ENCODE results near the gene ZNF827. TPM values are rescaled to one million over a fixed set of nuclear protein-coding genes. Genes with fewer than 3 reads are reported as not detected.

Gene ZNF827
- total RNA-seq, 1 donor = 16.3 TPM

- Histone ChIP-seq H3K36me3 (ENCODE audit: insufficient read depth, low read length) (peaks cover 8% of the 10 kb centered on the region), H2AFZ (ENCODE audit: low read length) (no peak overlapping the region), H3K27me3 (ENCODE audit: insufficient read depth, low read length) (no peaks in the 10 kb centered on the region), H4K20me1 (ENCODE audit: insufficient read depth, low read length) (peaks cover 21% of the 10 kb centered on the region), H3K79me2 (ENCODE audit: insufficient read depth, low read length) (peaks cover 37% of the 10 kb centered on the region), H3K27ac (ENCODE audit: low read depth, low read length) (no peak overlapping the region), H3K4me3 (ENCODE audit: insufficient read depth, low read length) (no peak overlapping the region), H3K4me1 (ENCODE audit: insufficient read depth, low read length) (no peaks in the 10 kb centered on the region), H3K9me3 (ENCODE audit: low read depth, low read length) (no peaks in the 10 kb centered on the region), H3K4me2 (ENCODE audit: insufficient read depth, low read length) (no peak overlapping the region)
- DNase-seq (ENCODE audit: insufficient read length, low spot score, missing footprints) = peak; percentile 65
- TF ChIP-seq CTCF (IDR thresholded peaks at IDR 0.05; ENCODE audit: extremely low read depth, low read depth, low read length) = no peak
Observed at GRCh38 chr4:145904413-145905177, 34.0 kb downstream of the ZNF827 start.

GRCh38 chr4:145902522-145902921 lies 36.1 kb downstream of the ZNF827 start:
- peaks cover 15% of the 10 kb centered on the region for H4K20me1 ChIP-seq (ENCODE audit: insufficient read depth, low read length)
- no peaks in the 10 kb centered on the region for H3K4me1 ChIP-seq (ENCODE audit: insufficient read depth, low read length)
- TF ChIP-seq CTCF (IDR thresholded peaks at IDR 0.05; ENCODE audit: extremely low read depth, low read depth, low read length) = no peak
- no peak overlapping the region for H3K4me3 ChIP-seq (ENCODE audit: insufficient read depth, low read length)
- H3K4me2 ChIP-seq (ENCODE audit: insufficient read depth, low read length) = no peak overlapping the region
- H3K36me3 ChIP-seq (ENCODE audit: insufficient read depth, low read length) = peaks cover 8% of the 10 kb centered on the region
- H3K79me2 ChIP-seq (ENCODE audit: insufficient read depth, low read length) = peaks cover 28% of the 10 kb centered on the region
- H2AFZ ChIP-seq (ENCODE audit: low read length) = no peak overlapping the region
- H3K9me3 ChIP-seq (ENCODE audit: low read depth, low read length) = no peaks in the 10 kb centered on the region
- H3K27ac ChIP-seq (ENCODE audit: low read depth, low read length) = no peak overlapping the region
- DNase-seq (ENCODE audit: insufficient read length, low spot score, missing footprints) = peak; percentile 36
- H3K27me3 ChIP-seq (ENCODE audit: insufficient read depth, low read length) = no peaks in the 10 kb centered on the region

- no peaks in the 10 kb centered on the region for H3K9me3 ChIP-seq (ENCODE audit: low read depth, low read length)
- H4K20me1 ChIP-seq (ENCODE audit: insufficient read depth, low read length) = peaks cover 19% of the 10 kb centered on the region
- no peaks in the 10 kb centered on the region for H3K27me3 ChIP-seq (ENCODE audit: insufficient read depth, low read length)
- no peak for DNase-seq (ENCODE audit: insufficient read length, low spot score, missing footprints)
- no peak overlapping the region for H3K4me2 ChIP-seq (ENCODE audit: insufficient read depth, low read length)
- no peak overlapping the region for H3K27ac ChIP-seq (ENCODE audit: low read depth, low read length)
- TF ChIP-seq CTCF (IDR thresholded peaks at IDR 0.05; ENCODE audit: extremely low read depth, low read depth, low read length) = no peak
- H3K4me3 ChIP-seq (ENCODE audit: insufficient read depth, low read length) = no peak overlapping the region
- H3K79me2 ChIP-seq (ENCODE audit: insufficient read depth, low read length) = peaks cover 27% of the 10 kb centered on the region
- no peak overlapping the region for H2AFZ ChIP-seq (ENCODE audit: low read length)
- H3K36me3 ChIP-seq (ENCODE audit: insufficient read depth, low read length) = peaks cover 8% of the 10 kb centered on the region
- no peaks in the 10 kb centered on the region for H3K4me1 ChIP-seq (ENCODE audit: insufficient read depth, low read length)
Observed at GRCh38 chr4:145899886-145900460, 38.6 kb downstream of the ZNF827 start.

DNA sequence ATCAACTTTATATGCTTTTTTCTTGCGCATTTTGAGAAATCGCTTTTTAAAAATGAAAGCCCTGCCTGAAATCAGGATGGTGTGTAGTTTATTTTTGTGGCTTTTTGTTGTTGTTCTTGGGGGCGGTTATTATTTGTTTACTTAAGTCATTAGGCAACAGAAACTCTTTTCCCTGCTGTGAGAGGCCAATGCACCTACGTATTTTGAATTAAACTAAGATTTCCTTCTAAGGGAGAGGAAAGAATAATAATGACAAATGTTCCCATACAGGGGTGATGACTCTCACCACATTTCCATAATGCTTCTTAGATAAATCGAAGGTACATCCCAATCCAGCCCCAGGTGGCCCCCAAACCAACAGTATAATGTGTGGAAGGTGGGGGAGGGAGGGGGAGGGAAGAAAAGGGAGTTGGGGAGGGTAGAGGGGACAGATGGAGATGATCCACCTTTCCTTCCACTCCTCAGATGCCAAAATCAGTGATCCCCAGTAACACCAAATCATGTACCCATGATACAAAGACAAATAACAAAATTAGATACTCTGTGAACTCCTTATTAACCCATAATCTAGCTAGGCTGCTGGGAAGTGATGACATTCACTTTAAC lies 39.6 kb downstream of the ZNF827 start:
- Histone ChIP-seq H3K4me3 (ENCODE audit: insufficient read depth, low read length) (no peak overlapping the region), H3K4me2 (ENCODE audit: insufficient read depth, low read length) (no peak overlapping the region), H4K20me1 (ENCODE audit: insufficient read depth, low read length) (peaks cover 9% of the 10 kb centered on the region), H3K9me3 (ENCODE audit: low read depth, low read length) (no peaks in the 10 kb centered on the region), H3K27ac (ENCODE audit: low read depth, low read length) (no peak overlapping the region), H3K36me3 (ENCODE audit: insufficient read depth, low read length) (peaks cover 8% of the 10 kb centered on the region), H3K79me2 (ENCODE audit: insufficient read depth, low read length) (peaks cover 22% of the 10 kb centered on the region), H2AFZ (ENCODE audit: low read length) (no peak overlapping the region), H3K27me3 (ENCODE audit: insufficient read depth, low read length) (no peaks in the 10 kb centered on the region), H3K4me1 (ENCODE audit: insufficient read depth, low read length) (no peaks in the 10 kb centered on the region)
- DNase-seq (ENCODE audit: insufficient read length, low spot score, missing footprints) = peak; percentile 51
- no peak for TF ChIP-seq CTCF (IDR thresholded peaks at IDR 0.05; ENCODE audit: extremely low read depth, low read depth, low read length)

All from osteoblast (primary cell).